Measurements from ENCODE around the gene CCDC157. TPM values are rescaled to one million over a fixed set of nuclear protein-coding genes. Genes with fewer than 3 reads are reported as not detected.

The CCDC157 gene
- total RNA-seq, 4 donors from 2014 or later = 1.4 to 5.2 (median 3.3) TPM

GRCh38 chr22:30411780-30412179, 55.0 kb downstream of the CCDC157 start:
- H3K36me3 ChIP-seq = no peaks in the 10 kb centered on the region
- intact Hi-C loops (cut with DNase I; ENCODE audit: low total_unique reads) = no loop called here
- no peaks in the 10 kb centered on the region for H3K9me3 ChIP-seq

GRCh38 chr22:30413001-30413400, 56.2 kb downstream of the CCDC157 start:
- H3K27me3 ChIP-seq = no peaks in the 10 kb centered on the region
- no peak for DNase-seq
- H3K27ac ChIP-seq = no peak overlapping the region
- H3K36me3 ChIP-seq = no peaks in the 10 kb centered on the region
- TF ChIP-seq CTCF (IDR thresholded peaks at IDR 0.05) (no peak), EP300 (IDR thresholded peaks at IDR 0.05; ENCODE audit: low read depth) (no peak), POLR2AphosphoS5 (IDR thresholded peaks at IDR 0.05) (no peak), POLR2A (IDR thresholded peaks at IDR 0.05) (no peak)
- intact Hi-C loops (cut with DNase I; ENCODE audit: low total_unique reads) = no loop called here
- no peaks in the 10 kb centered on the region for H3K9me3 ChIP-seq
- 92 to 95% methylated on average over 4 of the region's 4 CpGs for WGBS, 2 donors (ENCODE audit: low coverage in 1 of 2)
- no peaks in the 10 kb centered on the region for H3K4me1 ChIP-seq
- H3K4me3 ChIP-seq = no peak overlapping the region
- in situ Hi-C loops (cut with MboI; ENCODE audit: low pct_ligation_motif_present in 1 of 4, low pct_unique_long_range_greater_than_20kb in 1 of 4, low sequenced_read_pairs in 3 of 4) = no loop called here

More at GRCh38 chr22:30411780-30412179, 55.0 kb downstream of the CCDC157 start:
- no peak for DNase-seq
- H3K27me3 ChIP-seq = no peaks in the 10 kb centered on the region
- H3K4me1 ChIP-seq = no peaks in the 10 kb centered on the region
- in situ Hi-C loops (cut with MboI; ENCODE audit: low pct_ligation_motif_present in 1 of 4, low pct_unique_long_range_greater_than_20kb in 1 of 4, low sequenced_read_pairs in 3 of 4) = no loop called here
- 65 to 71% methylated on average over 3 of the region's 3 CpGs for WGBS, 2 donors (ENCODE audit: low coverage in 1 of 2)
- H3K4me3 ChIP-seq = no peak overlapping the region
- TF ChIP-seq POLR2A (IDR thresholded peaks at IDR 0.05) (no peak), POLR2AphosphoS5 (IDR thresholded peaks at IDR 0.05) (no peak), CTCF (IDR thresholded peaks at IDR 0.05) (no peak), EP300 (IDR thresholded peaks at IDR 0.05; ENCODE audit: low read depth) (no peak)
- no peak overlapping the region for H3K27ac ChIP-seq

DNA sequence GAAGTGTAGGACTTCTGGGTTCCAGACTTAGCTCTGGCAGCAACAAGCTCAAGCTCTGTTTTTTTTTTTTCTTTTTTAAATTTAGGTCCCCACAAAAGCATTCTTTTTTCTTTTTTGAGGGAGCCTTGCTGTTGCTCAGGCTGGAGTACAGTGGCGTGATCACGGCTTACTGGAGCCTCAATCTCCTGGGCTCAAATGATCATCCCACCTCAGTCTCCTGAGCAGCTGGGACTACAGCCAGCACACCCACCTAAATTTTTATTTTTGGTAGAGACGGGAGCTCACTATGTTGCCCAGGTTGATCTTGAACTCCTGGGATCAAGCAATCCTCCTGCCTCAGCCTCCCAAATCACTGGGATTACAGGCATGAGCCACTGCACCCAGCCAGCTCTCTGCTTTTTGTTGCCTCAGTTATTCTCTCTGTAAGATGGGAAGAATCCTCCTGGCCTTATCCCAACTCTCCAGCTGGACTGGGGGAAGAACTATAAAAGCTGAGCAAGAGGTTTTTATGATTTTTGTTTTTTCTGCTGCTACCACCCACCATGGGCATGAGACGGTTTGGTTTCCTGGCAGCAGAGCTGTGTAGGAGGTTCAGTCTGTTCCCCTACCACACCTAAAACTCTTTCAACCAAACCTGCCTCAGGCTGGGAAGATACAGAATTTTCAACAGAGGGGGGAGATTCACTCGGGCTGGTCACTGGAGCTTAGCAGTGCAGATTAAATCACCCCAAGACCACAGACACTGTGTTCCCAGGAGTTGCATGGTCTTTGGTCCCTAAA, 57.1 kb downstream of the CCDC157 start:
- intact Hi-C loops (cut with DNase I; ENCODE audit: low total_unique reads) = no loop called here
- H3K36me3 ChIP-seq = no peaks in the 10 kb centered on the region
- no peak overlapping the region for H3K27ac ChIP-seq
- no peak for DNase-seq
- in situ Hi-C loops (cut with MboI; ENCODE audit: low pct_ligation_motif_present in 1 of 4, low pct_unique_long_range_greater_than_20kb in 1 of 4, low sequenced_read_pairs in 3 of 4) = no loop called here
- H3K4me1 ChIP-seq = peaks cover 0 to 4% (median 0%) of the 10 kb centered on the region in 4 donors
- H3K9me3 ChIP-seq = no peaks in the 10 kb centered on the region
- TF ChIP-seq CTCF (IDR thresholded peaks at IDR 0.05) (no peak), POLR2A (IDR thresholded peaks at IDR 0.05) (no peak), EP300 (IDR thresholded peaks at IDR 0.05; ENCODE audit: low read depth) (no peak), POLR2AphosphoS5 (IDR thresholded peaks at IDR 0.05) (no peak)
- no peaks in the 10 kb centered on the region for H3K27me3 ChIP-seq
- 83 to 89% methylated on average over 3 to 5 of the region's 5 CpGs for WGBS, 2 donors (ENCODE audit: low coverage in 1 of 2)
- H3K4me3 ChIP-seq = no peak overlapping the region

DNA sequence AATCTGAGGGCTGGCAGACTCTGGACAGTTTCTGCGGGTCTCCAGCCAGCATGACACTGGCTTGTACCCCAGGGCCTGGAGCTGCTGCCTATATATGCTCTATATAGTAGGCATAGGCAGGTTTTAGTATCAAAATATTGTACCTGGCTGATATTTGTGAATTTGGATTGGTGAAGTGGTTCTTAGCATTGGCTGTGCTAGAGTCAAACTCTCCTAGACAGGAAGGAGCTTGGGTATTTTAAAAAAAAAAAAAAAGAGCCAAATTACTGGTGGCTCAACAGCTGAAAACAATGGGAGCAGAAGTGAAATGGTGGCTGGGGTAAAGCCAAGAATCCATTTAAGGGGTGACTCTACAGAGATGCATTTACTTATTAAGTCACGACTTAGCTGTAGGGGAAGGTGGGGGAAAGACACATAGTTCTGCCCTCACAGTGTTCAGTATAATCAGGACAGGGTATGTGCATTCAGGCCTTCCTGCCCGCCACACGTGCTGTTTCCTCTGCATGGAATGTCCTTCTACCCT, 57.8 kb downstream of the CCDC157 start:
- no peak overlapping the region for H3K4me3 ChIP-seq
- TF ChIP-seq POLR2A (IDR thresholded peaks at IDR 0.05) (no peak), EP300 (IDR thresholded peaks at IDR 0.05; ENCODE audit: low read depth) (no peak), POLR2AphosphoS5 (IDR thresholded peaks at IDR 0.05) (no peak), CTCF (IDR thresholded peaks at IDR 0.05) (no peak)
- intact Hi-C loops (cut with DNase I; ENCODE audit: low total_unique reads) (no loop called here), in situ Hi-C loops (cut with MboI; ENCODE audit: low pct_ligation_motif_present in 1 of 4, low pct_unique_long_range_greater_than_20kb in 1 of 4, low sequenced_read_pairs in 3 of 4) (no loop called here)
- no peaks in the 10 kb centered on the region for H3K9me3 ChIP-seq
- H3K36me3 ChIP-seq = no peaks in the 10 kb centered on the region
- 78 to 85% methylated on average over 3 to 4 of the region's 4 CpGs for WGBS, 2 donors (ENCODE audit: low coverage in 1 of 2)
- H3K27me3 ChIP-seq = no peaks in the 10 kb centered on the region
- no peak overlapping the region for H3K27ac ChIP-seq
- DNase-seq = no peak
- H3K4me1 ChIP-seq = peaks cover 0 to 6% (median 0%) of the 10 kb centered on the region in 4 donors

All from transverse colon (tissue), 4 donors.